Omental fat pad (tissue), 4 donors: ENCODE data around the gene DYSF. TPM values are rescaled to one million over a fixed set of nuclear protein-coding genes. Genes with fewer than 3 reads are reported as not detected.

Experiments used
- ATAC-seq: fragments of 150-250 bp; one replicate; pipeline ENCODE4 v1.9.1; 2016; ENCODE audit warnings: mild to moderate bottlenecking, moderate library complexity; ENCODE audit not compliant: low FRiP score
- DNase-seq: peaks from one replicate; pipeline ENCODE4 v3.0.0-alpha.2; 2019; ENCODE audit warnings: low spot score
- CTCF ChIP-seq, 3 donors: fragments of 450-650 bp; IDR thresholded peaks; one replicate each; pipeline ENCODE4 v1.5.1; 2016 to 2017; ENCODE audit warnings: antibody characterized with exemption in 3 of 3, mild to moderate bottlenecking in 3 of 3, moderate library complexity in 2 of 3
- total RNA-seq, 4 donors: library from RNA; depleted of rRNA; stranded (reverse); fragments of >200 nt; gene quantifications; one replicate each; pipeline ENCODE4 v1.1.0, GENCODE V29; 2016

Gene DYSF
- total RNA-seq, 4 donors from 2014 or later: 7.9 to 70.5 (median 17.8) TPM

- DNase-seq (no peak), ATAC-seq (no peak)
- TF ChIP-seq CTCF (IDR thresholded peaks at IDR 0.05): no peak
These were observed 229.7 kb downstream of the DYSF start for GRCh38 chr2:71683070-71683469.

- TF ChIP-seq CTCF (IDR thresholded peaks at IDR 0.05): no peak
- DNase-seq (no peak), ATAC-seq (no peak)
These were observed 230.3 kb downstream of the DYSF start for GRCh38 chr2:71683666-71684065.

GRCh38 chr2:71684226-71685072 lies 231.1 kb downstream of the DYSF start:
- ATAC-seq (peak; percentile 20), DNase-seq (no peak)
- no peak for TF ChIP-seq CTCF (IDR thresholded peaks at IDR 0.05)

DNA sequence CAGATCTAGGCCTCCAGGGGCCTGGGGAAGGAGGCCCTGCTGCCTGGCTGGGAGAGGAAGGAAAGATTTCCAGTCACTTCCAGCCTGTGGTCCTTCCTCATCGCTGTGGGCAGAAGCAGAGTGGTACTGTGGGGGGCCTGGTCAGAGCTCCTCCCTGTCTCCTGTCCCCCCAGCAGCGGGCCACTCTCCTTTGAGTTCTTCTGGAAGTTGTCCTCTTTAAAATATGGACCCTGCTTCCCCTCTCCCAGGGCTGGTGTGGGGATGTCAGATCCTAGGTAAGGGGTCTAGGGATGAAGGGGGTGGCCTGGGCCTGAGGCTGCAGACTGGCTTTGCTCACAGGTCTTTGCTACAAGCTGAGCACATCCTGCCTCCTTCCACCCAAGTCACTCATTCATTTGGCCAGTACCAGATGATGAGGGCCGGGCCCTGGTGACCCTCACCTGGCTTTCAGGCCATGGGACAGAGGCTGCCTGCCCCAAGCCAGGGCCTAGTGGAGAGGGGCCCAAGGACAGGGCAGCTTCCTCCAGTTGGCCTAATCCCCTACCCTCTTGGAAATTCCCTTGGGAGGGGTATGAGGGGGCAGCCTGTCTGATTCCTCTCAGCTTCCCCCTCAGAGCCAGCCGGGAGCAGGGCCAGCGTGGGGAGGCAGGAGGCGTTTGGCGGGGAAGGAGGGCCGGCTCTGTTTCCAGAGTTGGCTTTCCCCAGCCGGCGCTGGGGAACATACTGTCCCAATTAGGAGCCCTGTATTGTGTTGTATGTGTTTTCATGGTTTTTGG lies 231.9 kb downstream of the DYSF start:
- DNase-seq (no peak), ATAC-seq (no peak)
- no peak for TF ChIP-seq CTCF (IDR thresholded peaks at IDR 0.05)

DNA sequence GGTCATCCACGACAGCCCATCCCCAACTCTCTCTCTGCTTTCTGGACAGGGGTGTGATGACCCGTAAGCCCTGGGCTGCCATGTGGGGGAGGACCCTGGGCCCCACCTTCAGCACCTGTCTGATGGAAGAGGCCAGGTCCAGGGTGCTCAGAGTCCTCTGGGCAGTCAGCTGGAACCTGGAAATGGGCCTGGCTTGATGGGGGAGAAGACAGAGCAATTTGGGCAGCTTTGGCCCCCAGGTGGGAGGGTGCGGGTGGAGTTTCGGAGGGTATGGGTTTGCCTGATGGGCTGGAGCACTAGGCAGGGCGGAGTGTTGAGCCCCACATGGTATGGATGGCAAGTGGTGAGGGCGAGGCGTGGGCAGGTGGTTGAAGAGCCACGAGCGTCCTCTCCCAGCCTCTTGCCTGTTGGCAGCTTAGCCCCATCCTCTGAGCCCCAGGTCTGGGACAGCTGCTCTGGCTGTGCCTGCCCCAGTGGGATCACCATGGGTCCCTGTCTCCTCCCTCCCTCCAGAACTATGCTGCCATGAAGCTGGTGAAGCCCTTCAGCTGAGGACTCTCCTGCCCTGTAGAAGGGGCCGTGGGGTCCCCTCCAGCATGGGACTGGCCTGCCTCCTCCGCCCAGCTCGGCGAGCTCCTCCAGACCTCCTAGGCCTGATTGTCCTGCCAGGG lies 232.7 kb downstream of the DYSF start:
- no peak for DNase-seq
- no peak for ATAC-seq
- TF ChIP-seq CTCF (IDR thresholded peaks at IDR 0.05): no peak

- no peak for TF ChIP-seq CTCF (IDR thresholded peaks at IDR 0.05)
- ATAC-seq: no peak
These were observed 233.4 kb downstream of the DYSF start for GRCh38 chr2:71686781-71687180.

More at GRCh38 chr2:71686781-71687180, 233.4 kb downstream of the DYSF start:
- no peak for DNase-seq
